ENCODE results near the gene ST6GALNAC2. TPM values are rescaled to one million over a fixed set of nuclear protein-coding genes. Genes with fewer than 3 reads are reported as not detected.
"Not testable (repeated sequence)": the region's sequence is repeated elsewhere in the genome, so short reads cannot be mapped to it uniquely, and the experiment has no call there.

ST6GALNAC2 gene
- total RNA-seq, 1 donor from 2014 or later: 6.1 TPM

DNA sequence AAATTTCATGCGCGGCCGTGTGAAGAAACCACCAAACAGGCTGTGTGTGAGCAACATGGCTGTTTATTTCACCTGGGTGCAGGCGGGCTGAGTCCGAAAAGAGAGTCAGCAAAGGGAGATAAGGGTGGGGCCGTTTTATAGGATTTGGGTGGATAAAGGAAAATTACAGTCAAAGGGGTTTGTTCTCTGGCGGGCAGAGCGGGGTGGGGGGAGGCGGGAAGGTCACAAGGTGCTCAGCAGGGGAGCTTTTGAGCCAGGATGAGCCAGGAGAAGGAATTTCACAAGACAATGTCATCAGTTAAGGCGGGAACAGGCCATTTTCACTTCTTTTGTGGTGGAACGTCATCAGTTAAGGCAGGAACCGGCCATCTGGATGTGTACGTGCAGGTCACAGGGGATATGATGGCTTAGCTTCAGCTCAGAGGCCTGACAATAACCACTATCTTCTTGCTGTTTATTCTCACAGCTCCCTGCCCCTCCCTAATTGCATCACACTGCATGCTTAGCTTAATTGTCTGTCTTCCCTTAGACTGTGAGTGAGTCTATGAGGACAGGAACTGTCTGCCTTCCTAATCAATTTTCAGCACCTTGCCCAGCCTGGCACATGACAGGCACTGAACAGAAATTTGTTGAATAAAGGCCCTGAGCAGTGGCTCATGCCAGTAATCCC, 25.6 kb upstream of the ST6GALNAC2 start:
- ATAC-seq (ENCODE audit: poor library complexity); intact Hi-C loops (cut with DNase I); DNase-seq: not testable (repeated sequence)

DNA sequence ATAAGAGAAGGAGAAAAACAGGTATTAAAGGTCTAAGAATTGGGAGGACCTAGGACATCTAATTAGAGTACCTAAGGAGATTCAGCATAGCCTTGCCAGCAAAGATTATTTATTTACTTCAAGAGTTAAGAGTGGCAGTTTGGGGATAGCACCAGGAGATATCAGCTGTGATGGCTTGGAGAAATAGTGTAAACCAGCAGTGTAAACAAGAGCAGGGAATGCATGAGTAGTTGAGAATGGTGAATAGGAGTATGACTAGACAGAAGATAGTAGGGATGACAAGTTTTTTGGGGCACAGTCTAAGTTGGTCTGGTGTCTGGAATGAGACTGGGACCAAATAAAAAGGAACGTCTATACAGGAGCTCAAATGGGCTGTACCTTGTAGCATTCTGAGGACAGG, 21.0 kb upstream of the ST6GALNAC2 start:
- ATAC-seq (ENCODE audit: poor library complexity); intact Hi-C loops (cut with DNase I); DNase-seq: not testable (repeated sequence)

DNA sequence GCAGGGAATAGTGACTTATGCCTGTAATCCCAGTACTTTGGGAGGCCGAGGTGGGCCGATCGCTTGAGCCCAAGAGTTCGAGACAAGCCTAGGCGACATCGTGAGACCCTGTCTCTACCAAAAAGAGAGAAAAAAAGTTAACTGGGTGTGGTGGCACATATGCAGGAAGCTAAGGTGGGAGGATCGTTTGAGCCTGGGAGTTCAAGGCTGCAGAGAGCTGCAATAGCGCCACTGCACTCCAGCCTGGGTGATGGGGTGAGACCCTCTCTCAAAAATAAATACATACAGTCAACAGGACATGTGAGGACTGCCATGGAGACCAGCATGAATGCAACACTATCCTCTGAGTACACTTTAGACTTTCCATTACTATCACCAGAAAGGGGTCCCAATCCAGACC, 15.4 kb upstream of the ST6GALNAC2 start:
- intact Hi-C loops (cut with DNase I): no loop called here
- no peak for ATAC-seq (ENCODE audit: poor library complexity)
- no peak for DNase-seq

DNA sequence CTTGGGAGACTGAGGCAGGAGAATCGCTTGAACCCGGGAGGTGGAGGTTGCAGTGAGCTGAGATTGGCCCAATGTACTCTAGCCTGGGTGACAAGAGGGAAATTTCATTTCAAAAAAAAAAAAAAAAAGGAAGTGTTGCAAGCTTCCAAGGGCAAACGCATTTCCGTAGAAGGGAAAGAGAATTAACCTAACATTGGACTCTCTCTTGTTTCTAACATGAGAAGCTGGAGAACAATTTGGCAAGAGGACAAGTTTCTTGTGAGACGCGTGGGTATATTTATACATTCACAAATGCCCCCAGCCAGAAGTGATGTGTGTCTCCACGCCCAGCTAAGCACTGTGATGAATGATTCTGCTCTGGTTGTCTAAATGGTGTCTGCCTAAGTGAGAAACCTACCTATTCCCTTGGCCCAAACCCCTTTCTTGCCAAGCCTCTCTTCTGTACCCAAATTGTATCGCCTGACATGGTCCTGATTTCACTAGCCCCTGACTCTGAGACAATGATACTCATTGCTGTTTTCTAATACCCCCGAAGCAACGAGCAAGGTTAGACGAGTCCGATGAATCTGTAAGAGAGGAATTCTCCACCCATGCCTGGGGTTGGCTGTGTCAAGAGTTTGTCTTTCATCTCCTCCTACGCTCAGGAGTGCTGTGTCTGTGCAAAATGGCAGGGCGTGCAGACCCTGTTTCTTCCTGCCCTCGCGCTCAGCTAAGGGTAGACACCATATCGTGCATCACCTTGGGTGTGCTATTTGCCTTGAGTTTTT, 14.2 kb upstream of the ST6GALNAC2 start:
- DNase-seq (no peak), ATAC-seq (ENCODE audit: poor library complexity) (peak; percentile 34)
- intact Hi-C loops (cut with DNase I): no loop called here

DNA sequence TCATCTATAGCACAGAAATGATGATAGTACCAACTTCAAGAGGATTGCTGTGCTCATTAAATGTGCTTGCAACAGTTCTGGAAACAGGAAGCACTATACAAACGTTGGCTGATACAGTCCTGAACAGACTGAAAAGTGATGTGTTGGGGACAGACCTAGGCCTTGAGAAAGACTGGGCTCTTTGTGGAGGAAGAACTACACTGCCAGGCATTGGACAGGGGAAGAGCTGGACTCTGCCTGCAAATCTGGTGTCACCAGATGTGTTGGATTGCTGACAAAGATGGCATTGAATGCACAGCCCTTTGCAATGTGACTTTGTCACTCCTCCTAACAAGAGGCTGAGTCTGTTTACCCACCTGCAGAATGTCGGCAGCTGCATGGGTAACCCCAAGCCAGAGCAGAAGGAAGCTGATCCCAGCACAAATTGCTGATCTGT, 12.4 kb upstream of the ST6GALNAC2 start:
- intact Hi-C loops (cut with DNase I): no loop called here
- ATAC-seq (ENCODE audit: poor library complexity) (peak; percentile 57), DNase-seq (no peak)

DNA sequence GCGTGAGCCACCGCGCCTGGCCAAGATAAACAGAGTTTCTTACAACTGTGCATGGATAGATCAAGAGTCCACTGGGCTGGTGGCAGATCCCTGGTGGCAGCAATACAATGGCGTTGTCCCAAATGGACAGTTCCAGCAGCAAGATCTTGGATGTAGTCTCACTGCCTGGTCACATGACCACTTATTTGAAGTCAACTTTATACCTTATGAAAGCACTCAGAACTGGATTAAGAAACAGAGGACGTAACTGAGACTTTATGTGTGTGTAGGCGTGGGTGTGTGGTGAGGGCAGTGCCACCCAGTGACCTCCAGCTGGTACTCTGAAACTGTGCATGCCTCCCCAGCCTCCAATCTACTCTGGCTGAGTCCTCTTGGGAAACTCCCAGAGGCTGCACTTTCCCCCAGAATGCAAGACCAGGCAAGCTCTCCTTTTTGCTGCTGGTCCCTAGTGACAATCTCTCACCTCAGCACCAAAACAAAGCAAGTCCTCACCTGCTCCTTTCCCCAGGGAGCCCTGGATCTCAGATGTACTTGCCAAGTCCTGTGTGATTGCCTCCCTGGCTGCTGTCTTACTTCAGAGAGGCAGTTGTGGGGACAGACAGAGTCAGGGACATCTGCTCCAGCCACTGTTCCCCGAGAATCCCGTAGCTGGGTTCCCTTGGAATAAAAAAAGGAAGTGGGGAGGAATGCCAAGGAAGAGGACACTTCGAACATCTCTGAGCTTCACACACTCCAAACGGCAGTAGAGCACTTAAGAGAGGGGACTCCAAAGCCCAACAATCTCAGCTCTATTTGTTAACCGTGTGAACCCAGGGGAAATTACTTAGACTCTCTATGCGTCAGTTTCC, 11.7 kb upstream of the ST6GALNAC2 start:
- DNase-seq (no peak), ATAC-seq (ENCODE audit: poor library complexity) (no peak)

DNA sequence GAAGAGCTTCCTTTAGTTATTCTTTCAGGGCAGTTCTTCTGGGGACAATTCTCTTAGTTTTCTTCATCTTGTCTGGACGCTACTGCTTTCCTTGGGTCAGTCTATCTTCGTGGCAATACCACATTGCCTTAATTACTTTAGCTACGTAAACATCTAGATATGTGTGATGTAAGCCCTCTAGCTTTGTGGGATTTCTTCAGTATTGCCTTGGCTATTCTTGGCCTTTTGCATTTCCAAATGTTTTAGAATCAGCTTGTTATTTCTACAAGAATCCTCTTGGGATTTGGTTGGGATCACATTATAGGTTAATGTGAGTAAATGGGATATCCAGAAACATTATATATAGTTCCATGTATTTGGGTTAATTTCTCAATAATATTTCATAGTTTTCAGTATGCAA, 9.0 kb upstream of the ST6GALNAC2 start:
- intact Hi-C loops (cut with DNase I): no loop called here
- DNase-seq (no peak), ATAC-seq (ENCODE audit: poor library complexity) (no peak)

More for the DNA sequence above, 11.7 kb upstream of the ST6GALNAC2 start:
- intact Hi-C loops (cut with DNase I): no loop called here

DNA sequence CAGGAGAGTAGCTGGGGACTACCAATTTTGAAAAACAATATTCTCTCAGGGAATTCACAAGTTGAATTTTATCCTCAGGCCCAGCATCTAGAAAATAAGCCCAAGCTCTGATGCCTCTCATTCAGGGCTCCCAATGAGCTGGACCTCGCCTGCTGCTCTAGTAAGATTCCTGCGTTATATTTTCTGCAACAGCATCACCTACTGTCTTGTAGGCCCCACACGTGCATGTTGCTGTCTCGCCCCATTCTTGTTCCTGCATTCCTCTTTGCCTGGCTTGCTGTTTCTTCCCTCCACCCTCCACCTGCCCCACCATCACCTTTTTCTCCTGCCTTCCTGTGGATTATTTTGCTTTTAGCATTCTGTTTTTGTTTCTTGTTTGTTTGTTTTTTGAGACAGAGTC, 8.3 kb upstream of the ST6GALNAC2 start:
- intact Hi-C loops (cut with DNase I): no loop called here
- ATAC-seq (ENCODE audit: poor library complexity) (no peak), DNase-seq (no peak)

DNA sequence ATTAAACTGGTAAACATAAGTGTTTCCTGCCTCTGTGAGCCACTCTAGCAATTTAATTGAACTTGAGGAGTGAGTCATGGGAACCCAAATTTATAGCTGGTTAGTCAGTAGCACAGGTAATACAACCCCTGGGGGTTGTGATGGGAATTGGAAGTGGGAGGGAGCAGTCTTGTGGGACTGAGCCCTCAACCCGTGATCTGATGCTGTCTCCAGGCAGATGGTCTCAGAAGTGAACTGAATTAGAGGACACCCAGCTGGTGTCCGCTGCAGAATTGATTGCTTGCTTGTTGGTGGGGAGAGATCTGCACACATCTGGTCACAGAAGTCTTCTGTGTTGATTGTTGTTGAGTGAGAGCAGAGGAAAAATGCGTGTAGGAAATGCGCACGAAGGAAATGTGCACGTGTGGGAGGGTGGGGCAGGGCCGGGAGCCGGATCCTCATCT, 7.7 kb upstream of the ST6GALNAC2 start:
- intact Hi-C loops (cut with DNase I): no loop called here
- no peak for ATAC-seq (ENCODE audit: poor library complexity)
- no peak for DNase-seq

- intact Hi-C loops (cut with DNase I): loop anchor here (10.0 kb wide), 1 partner anchor 63 kb away; no protein-coding TSS in a partner anchor
- no peak for DNase-seq
- ATAC-seq (ENCODE audit: poor library complexity): no peak
Measured at GRCh38 chr17:76588182-76588581, 2.5 kb upstream of the ST6GALNAC2 start.

DNA sequence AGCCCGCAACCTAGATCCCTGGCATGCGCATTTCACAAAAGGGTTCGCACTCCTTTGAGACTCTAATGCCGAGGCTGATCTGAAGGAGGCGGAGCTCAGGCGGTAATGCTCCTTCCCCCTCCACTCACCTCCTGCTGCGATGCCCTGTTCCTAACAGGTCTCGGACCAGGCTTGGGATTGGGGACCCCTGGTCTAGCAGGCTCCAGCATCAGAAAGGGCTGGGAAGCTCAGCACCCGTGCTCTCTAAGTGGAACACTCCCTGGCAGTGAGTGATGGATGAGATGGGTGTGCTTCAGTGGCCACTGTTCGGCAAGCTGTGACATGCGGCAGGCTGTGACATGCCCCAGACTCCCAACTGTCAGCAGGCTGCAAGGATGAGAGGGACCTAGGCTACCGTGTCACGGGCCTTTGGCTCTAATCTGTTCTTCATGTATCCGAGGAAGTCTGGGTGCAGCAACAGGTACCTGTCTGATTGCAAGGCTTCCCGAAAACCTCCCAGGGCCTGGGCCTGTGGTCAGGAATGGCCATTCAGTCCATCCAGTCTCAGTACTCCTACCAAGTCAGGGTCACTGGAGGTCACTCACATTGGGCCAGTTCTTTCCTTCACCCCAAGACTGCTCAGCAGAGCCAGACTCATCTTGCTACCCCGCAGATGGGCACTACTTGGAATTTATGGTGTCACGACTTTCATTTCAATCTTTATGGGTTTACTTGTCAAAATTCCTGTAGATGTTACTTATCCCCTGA, 1.3 kb upstream of the ST6GALNAC2 start:
- intact Hi-C loops (cut with DNase I): loop anchor here (10.0 kb wide), 1 partner anchor 62 kb away; no protein-coding TSS in a partner anchor
- ATAC-seq (ENCODE audit: poor library complexity) (no peak), DNase-seq (no peak)

GRCh38 chr17:76585033-76585648, 519 bp downstream of the ST6GALNAC2 start:
- intact Hi-C loops (cut with DNase I): loop anchor here (10.0 kb wide), 1 partner anchor 60 kb away; no protein-coding TSS in a partner anchor
- ATAC-seq (ENCODE audit: poor library complexity): peak; percentile 57
- peak; percentile 49 for DNase-seq

- intact Hi-C loops (cut with DNase I): loop anchor here (10.0 kb wide), 1 partner anchor 60 kb away; no protein-coding TSS in a partner anchor
- DNase-seq (no peak), ATAC-seq (ENCODE audit: poor library complexity) (no peak)
Measured at GRCh38 chr17:76584427-76585032, 1.1 kb downstream of the ST6GALNAC2 start.

DNA sequence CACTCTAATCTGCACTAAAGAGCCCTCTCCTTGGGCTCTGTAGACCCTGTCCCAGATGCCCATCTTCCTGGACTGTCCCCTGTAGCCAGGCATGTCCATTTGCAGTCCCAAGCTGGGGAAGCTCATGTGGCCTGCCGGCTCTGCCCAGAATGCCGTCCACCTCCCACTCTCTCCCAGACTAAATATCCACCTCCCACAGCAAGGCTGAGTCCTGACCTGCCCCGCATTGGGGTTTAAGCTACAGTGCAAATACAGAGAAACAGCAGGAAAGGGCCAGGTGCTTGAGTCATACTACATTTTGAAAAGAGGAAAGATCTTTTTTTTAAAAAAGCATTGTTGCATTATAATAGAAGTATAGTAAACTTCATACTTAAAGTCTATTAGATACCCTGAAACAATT, 3.0 kb downstream of the ST6GALNAC2 start:
- DNase-seq (no peak), ATAC-seq (ENCODE audit: poor library complexity) (no peak)
- intact Hi-C loops (cut with DNase I): loop anchor here (10.0 kb wide), 1 partner anchor 58 kb away; no protein-coding TSS in a partner anchor

GRCh38 chr17:76581515-76581914, 4.1 kb downstream of the ST6GALNAC2 start:
- intact Hi-C loops (cut with DNase I): loop anchor here (10.0 kb wide), 1 partner anchor 57 kb away; no protein-coding TSS in a partner anchor
- DNase-seq: no peak
- no peak for ATAC-seq (ENCODE audit: poor library complexity)

- intact Hi-C loops (cut with DNase I): no loop called here
- no peak for DNase-seq
- no peak for ATAC-seq (ENCODE audit: poor library complexity)
Measured at GRCh38 chr17:76579281-76579680, 6.4 kb downstream of the ST6GALNAC2 start.

- no peak for ATAC-seq (ENCODE audit: poor library complexity)
- intact Hi-C loops (cut with DNase I): no loop called here
Measured at GRCh38 chr17:76578376-76578775, 7.3 kb downstream of the ST6GALNAC2 start.

More at GRCh38 chr17:76578376-76578775, 7.3 kb downstream of the ST6GALNAC2 start:
- DNase-seq: no peak

Data from Right ventricle myocardium superior (tissue), 1 donor.